PC-9 (cell line): ENCODE measurements around the gene CHEK1. TPM values are rescaled to one million over a fixed set of nuclear protein-coding genes. Genes with fewer than 3 reads are reported as not detected.

Source experiments
- BruUV-seq: library from RNA; stranded (reverse); fragments of 400-500 nt; replicated peaks from 2 replicates; lab custom pipeline; 2021; lab: Mats Ljungman, UMichigan
- CTCF ChIA-PET: fragments of 300-600 bp; sonication (Branson Sonifier 250); formaldehyde crosslinking; loops from one replicate; lab custom pipeline; 2022; ENCODE audit warnings: antibody characterized with exemption; lab: Charles Lee
- POLR2A ChIA-PET: fragments of 300-600 bp; sonication (Branson Sonifier 250); formaldehyde crosslinking; loops from one replicate; lab custom pipeline; 2022; ENCODE audit warnings: antibody characterized with exemption; ENCODE audit not compliant: unreplicated experiment; lab: Charles Lee
- DNase-seq, 2 experiments: peaks; one replicate each; pipeline versions ENCODE4 v3.0.0 to v3.0.0-alpha.2; 2015 to 2022; ENCODE audit warnings: mixed read lengths in 1 of 2
- H2AFZ ChIP-seq: fragments of 200-600 bp; sonication (generic); 2 replicates; pipeline ENCODE4 v1.8.1; 2017; ENCODE audit warnings: antibody characterized with exemption
- H3F3A ChIP-seq: fragments of 200-600 bp; sonication (generic); 2 replicates; pipeline ENCODE4 v1.8.1; 2017; ENCODE audit warnings: antibody characterized with exemption, mild to moderate bottlenecking, low read depth; ENCODE audit not compliant: insufficient read depth
- H3K27ac ChIP-seq: fragments of 200-600 bp; sonication (generic); 2 replicates; pipeline ENCODE4 v1.6.1; 2016; ENCODE audit warnings: mixed run types
- H3K27me3 ChIP-seq: fragments of 200-600 bp; sonication (generic); 2 replicates; pipeline ENCODE4 v1.6.1; 2016; ENCODE audit warnings: low read depth, mixed run types; ENCODE audit not compliant: insufficient read depth
- H3K36me3 ChIP-seq: fragments of 200-600 bp; sonication (generic); 2 replicates; pipeline ENCODE4 v1.6.1; 2016; ENCODE audit warnings: low read depth, mixed run types
- H3K4me1 ChIP-seq: fragments of 200-600 bp; sonication (generic); replicated peaks from 2 replicates; pipeline ENCODE4 v1.6.1; 2016; ENCODE audit warnings: mixed run types; ENCODE audit not compliant: insufficient read depth
- H3K4me2 ChIP-seq: fragments of 200-600 bp; sonication (generic); 2 replicates; pipeline ENCODE4 v1.6.1; 2017; ENCODE audit warnings: mixed run types
- H3K4me3 ChIP-seq: fragments of 200-600 bp; sonication (generic); 2 replicates; pipeline ENCODE4 v1.6.1; 2016; ENCODE audit warnings: mixed run types
- H3K79me2 ChIP-seq: fragments of 200-600 bp; sonication (generic); 2 replicates; pipeline ENCODE4 v1.6.1; 2017; ENCODE audit warnings: low read depth, mixed run types
- H3K9me2 ChIP-seq: fragments of 200-600 bp; sonication (generic); 2 replicates; pipeline ENCODE4 v1.8.1; 2017; ENCODE audit warnings: mild to moderate bottlenecking; ENCODE audit not compliant: insufficient read depth
- H3K9me3 ChIP-seq: fragments of 200-600 bp; sonication (generic); 2 replicates; pipeline ENCODE4 v1.8.1; 2016; ENCODE audit warnings: low read depth; ENCODE audit not compliant: insufficient read depth
- H4K20me1 ChIP-seq: fragments of 200-600 bp; sonication (generic); 2 replicates; pipeline ENCODE4 v1.8.1; 2017; ENCODE audit not compliant: insufficient read depth
- CTCF ChIP-seq: fragments of 200-600 bp; sonication (generic); conservative IDR thresholded peaks from 2 replicates; pipeline ENCODE4 v1.6.1; 2017; ENCODE audit warnings: mixed run types, antibody characterized with exemption, mild to moderate bottlenecking, moderate library complexity
- EZH2 ChIP-seq: fragments of 200-600 bp; sonication (generic); IDR thresholded peaks from 2 replicates; pipeline ENCODE4 v1.8.0; 2017; ENCODE audit warnings: antibody characterized with exemption, low read depth
- intact Hi-C: fragments of 100-400 bp; cut with micrococcal nuclease; formaldehyde crosslinking; loops from one replicate; pipeline ENCODE4 v1.10.0; 2022; ENCODE audit not compliant: unreplicated experiment
- total RNA-seq: library from RNA; stranded (reverse); gene quantifications from 2 replicates; pipeline ENCODE4 v1.2.3, GENCODE V29; 2021

The CHEK1 gene
- total RNA-seq, 1 experiment from 2014 or later = 36.5 TPM

GRCh38 chr11:125663910-125664309, 38.9 kb downstream of the CHEK1 start:
- H3K27ac ChIP-seq = no peak overlapping the region
- peaks cover 5% of the 10 kb centered on the region; the same call in 1 of the 2 replicates for H3F3A ChIP-seq
- ChIA-PET POLR2A (no interaction called here), CTCF (no interaction called here)
- no peak for DNase-seq
- no peaks in the 10 kb centered on the region for H3K9me2 ChIP-seq
- H3K4me3 ChIP-seq = no peak overlapping the region
- H4K20me1 ChIP-seq = no peaks in the 10 kb centered on the region
- H3K27me3 ChIP-seq = no peaks in the 10 kb centered on the region
- intact Hi-C loops = no loop called here
- H3K4me2 ChIP-seq = no peak overlapping the region
- H3K9me3 ChIP-seq = peaks cover 2% of the 10 kb centered on the region; the same call in 1 of the 2 replicates
- no peaks in the 10 kb centered on the region for H3K4me1 ChIP-seq
- no peaks in the 10 kb centered on the region for H3K79me2 ChIP-seq
- H3K36me3 ChIP-seq = peaks cover 6% of the 10 kb centered on the region; the same call in 1 of the 2 replicates
- BruUV-seq = no TSS peak
- TF ChIP-seq CTCF (no peak), EZH2 (no peak)
- no peak overlapping the region for H2AFZ ChIP-seq

GRCh38 chr11:125667151-125667550, 42.2 kb downstream of the CHEK1 start:
- no peaks in the 10 kb centered on the region for H3K27me3 ChIP-seq
- TF ChIP-seq EZH2 (no peak), CTCF (no peak)
- intact Hi-C loops = no loop called here
- H3K9me3 ChIP-seq = peaks cover 2% of the 10 kb centered on the region; the same call in 1 of the 2 replicates
- no peaks in the 10 kb centered on the region for H4K20me1 ChIP-seq
- DNase-seq = no peak
- H3K9me2 ChIP-seq = no peaks in the 10 kb centered on the region
- H2AFZ ChIP-seq = no peak overlapping the region
- ChIA-PET CTCF (no interaction called here), POLR2A (no interaction called here)
- no peaks in the 10 kb centered on the region for H3K4me1 ChIP-seq
- no peaks in the 10 kb centered on the region for H3K79me2 ChIP-seq
- H3K36me3 ChIP-seq = peaks cover 6% of the 10 kb centered on the region; the same call in 1 of the 2 replicates
- no peak overlapping the region for H3K4me2 ChIP-seq
- peaks cover 5% of the 10 kb centered on the region; the same call in 1 of the 2 replicates for H3F3A ChIP-seq
- no TSS peak for BruUV-seq
- H3K27ac ChIP-seq = no peak overlapping the region
- no peak overlapping the region for H3K4me3 ChIP-seq

GRCh38 chr11:125670172-125670571, 45.2 kb downstream of the CHEK1 start:
- Histone ChIP-seq H3K4me1 (no peaks in the 10 kb centered on the region), H3K36me3 (peaks cover 6% of the 10 kb centered on the region; the same call in 1 of the 2 replicates), H2AFZ (no peak overlapping the region), H3K79me2 (no peaks in the 10 kb centered on the region), H3K4me3 (no peak overlapping the region), H3K27ac (no peak overlapping the region), H3F3A (no peaks in the 10 kb centered on the region), H3K4me2 (no peak overlapping the region), H4K20me1 (no peaks in the 10 kb centered on the region), H3K9me2 (no peaks in the 10 kb centered on the region), H3K27me3 (no peaks in the 10 kb centered on the region), H3K9me3 (peaks cover 2% of the 10 kb centered on the region; the same call in 1 of the 2 replicates)
- CTCF ChIA-PET = no interaction called here
- no TSS peak for BruUV-seq
- no peak for TF ChIP-seq CTCF
- TF ChIP-seq EZH2 = no peak
- DNase-seq = no peak
- POLR2A ChIA-PET = no interaction called here
- intact Hi-C loops = no loop called here
